ENCODE measurements around the gene SMKR1. TPM values are rescaled to one million over a fixed set of nuclear protein-coding genes. Genes with fewer than 3 reads are reported as not detected.

Gene SMKR1
- total RNA-seq, 1 experiment from 2014 or later: 7.4 TPM

- Histone ChIP-seq H3K9me3 (ENCODE audit: low read length) (no peaks in the 10 kb centered on the region), H3K27me3 (ENCODE audit: low read length) (no peaks in the 10 kb centered on the region), H3K27ac (ENCODE audit: low read length) (no peak overlapping the region), H3K4me2 (ENCODE audit: low read length) (no peak overlapping the region), H2AFZ (ENCODE audit: low read length) (no peak overlapping the region), H4K20me1 (ENCODE audit: low read length) (no peaks in the 10 kb centered on the region), H3K9ac (ENCODE audit: low read length) (no peak overlapping the region), H3F3A (ENCODE audit: low read length, unreplicated experiment) (no peaks in the 10 kb centered on the region), H3K4me3 (ENCODE audit: low read length) (no peak overlapping the region), H3K9me2 (replicated peaks; ENCODE audit: low read length) (no peaks in the 10 kb centered on the region), H3K36me3 (ENCODE audit: low read depth, low read length) (no peaks in the 10 kb centered on the region), H3K4me1 (ENCODE audit: insufficient read depth, low read length) (0 out of 2 replicates have a peak, but pooled peaks cover 4% of the 10 kb centered on the region), H3K79me2 (ENCODE audit: low read length) (no peaks in the 10 kb centered on the region)
- TF ChIP-seq EZH2phosphoT487 (IDR thresholded peaks at IDR 0.05; ENCODE audit: borderline replicate concordance, low read length): no peak
- TF ChIP-seq EZH2 (IDR thresholded peaks at IDR 0.05; ENCODE audit: low read length, unreplicated experiment): no peak
- no peak for TF ChIP-seq CTCF (conservative IDR thresholded peaks at IDR 0.05; ENCODE audit: low read depth, low read length)
- POLR2A ChIA-PET (ENCODE audit: unreplicated experiment): no interaction called here
- no peak for DNase-seq
- no peak for ATAC-seq
- BruUV-seq (replicated peaks): no TSS peak
- CTCF ChIA-PET: no interaction called here
- intact Hi-C loops (cut with micrococcal nuclease): no loop called here
These were observed 17.1 kb downstream of the SMKR1 start for GRCh38 chr7:129519464-129519863.

GRCh38 chr7:129522088-129522970 lies 20.0 kb downstream of the SMKR1 start:
- Histone ChIP-seq H3K27ac (ENCODE audit: low read length) (no peak overlapping the region), H3K9ac (ENCODE audit: low read length) (no peak overlapping the region), H3K27me3 (ENCODE audit: low read length) (no peaks in the 10 kb centered on the region), H3K4me2 (ENCODE audit: low read length) (no peak overlapping the region), H3K9me3 (ENCODE audit: low read length) (no peaks in the 10 kb centered on the region), H3K9me2 (replicated peaks; ENCODE audit: low read length) (no peaks in the 10 kb centered on the region), H2AFZ (ENCODE audit: low read length) (no peak overlapping the region), H3K79me2 (ENCODE audit: low read length) (no peaks in the 10 kb centered on the region), H3K36me3 (ENCODE audit: low read depth, low read length) (no peaks in the 10 kb centered on the region), H3K4me3 (ENCODE audit: low read length) (no peak overlapping the region), H3F3A (ENCODE audit: low read length, unreplicated experiment) (no peaks in the 10 kb centered on the region), H3K4me1 (ENCODE audit: insufficient read depth, low read length) (0 out of 2 replicates have a peak, but pooled peaks cover 4% of the 10 kb centered on the region), H4K20me1 (ENCODE audit: low read length) (no peaks in the 10 kb centered on the region)
- no TSS peak for BruUV-seq (replicated peaks)
- ChIA-PET CTCF (interaction anchor here (0.9 kb wide), 1 partner anchor 358 kb away, joined by 4 read pairs; no protein-coding TSS in a partner anchor), POLR2A (ENCODE audit: unreplicated experiment) (no interaction called here)
- DNase-seq (no peak), ATAC-seq (no peak)
- TF ChIP-seq EZH2 (IDR thresholded peaks at IDR 0.05; ENCODE audit: low read length, unreplicated experiment) (no peak), CTCF (conservative IDR thresholded peaks at IDR 0.05; ENCODE audit: low read depth, low read length) (no peak), EZH2phosphoT487 (IDR thresholded peaks at IDR 0.05; ENCODE audit: borderline replicate concordance, low read length) (no peak)
- intact Hi-C loops (cut with micrococcal nuclease): no loop called here

- intact Hi-C loops (cut with micrococcal nuclease): no loop called here
These were observed 20.6 kb downstream of the SMKR1 start for GRCh38 chr7:129522971-129523340.

More at GRCh38 chr7:129522971-129523340, 20.6 kb downstream of the SMKR1 start:
- ChIA-PET POLR2A (ENCODE audit: unreplicated experiment) (no interaction called here), CTCF (interaction anchor here (0.9 kb wide), 1 partner anchor 359 kb away, joined by 4 read pairs; no protein-coding TSS in a partner anchor)
- Histone ChIP-seq H3K4me2 (ENCODE audit: low read length) (no peak overlapping the region), H3K9ac (ENCODE audit: low read length) (no peak overlapping the region), H3K36me3 (ENCODE audit: low read depth, low read length) (no peaks in the 10 kb centered on the region), H3K27me3 (ENCODE audit: low read length) (no peaks in the 10 kb centered on the region), H3K79me2 (ENCODE audit: low read length) (no peaks in the 10 kb centered on the region), H4K20me1 (ENCODE audit: low read length) (no peaks in the 10 kb centered on the region), H3K4me1 (ENCODE audit: insufficient read depth, low read length) (0 out of 2 replicates have a peak, but pooled peaks cover 4% of the 10 kb centered on the region), H3K27ac (ENCODE audit: low read length) (no peak overlapping the region), H2AFZ (ENCODE audit: low read length) (no peak overlapping the region), H3K4me3 (ENCODE audit: low read length) (no peak overlapping the region), H3K9me2 (replicated peaks; ENCODE audit: low read length) (no peaks in the 10 kb centered on the region), H3F3A (ENCODE audit: low read length, unreplicated experiment) (no peaks in the 10 kb centered on the region), H3K9me3 (ENCODE audit: low read length) (no peaks in the 10 kb centered on the region)
- no peak for TF ChIP-seq CTCF (conservative IDR thresholded peaks at IDR 0.05; ENCODE audit: low read depth, low read length)
- no peak for ATAC-seq
- BruUV-seq (replicated peaks): no TSS peak
- no peak for DNase-seq
